Measurements from ENCODE around the gene LTBR. TPM values are rescaled to one million over a fixed set of nuclear protein-coding genes. Genes with fewer than 3 reads are reported as not detected.
A peak's percentile ranks its signal among the peaks of the same experiment; 100 is the strongest.

The LTBR gene
- polyA plus RNA-seq, 2 of the 4 experiments (the other 2 are of a cell fraction): 57.3 to 110 TPM

GRCh38 chr12:6384499-6385436, 806 bp downstream of the LTBR start:
- peak overlapping the region; percentile 83 for H3K4me3 ChIP-seq
- DNase-seq (ENCODE audit: low read depth in 1 of 2, low spot score in 1 of 2) (no peak), FAIRE-seq (no peak), ATAC-seq (peak; percentile 26 to 42)
- ChIA-PET POLR2A (interaction anchor here (0.8 to 2.9 kb wide), 15 partner anchors 8 to 147 kb away, joined by 3 to 38 read pairs (median 6); partner anchors contain the start of genes SCNN1A, TNFRSF1A and VAMP1), CTCF (interaction anchor here (0.6 to 7.0 kb wide), 18 partner anchors 10 to 81 kb away, joined by 3 to 51 read pairs (median 5); partner anchors contain the start of gene SCNN1A)
- H3K9me3 ChIP-seq: no peaks in the 10 kb centered on the region
- no peak for TF ChIP-seq FOXS1 (CRISPR knock-in tag; IDR thresholded peaks at IDR 0.05)
- no peak for TF ChIP-seq HMGXB4 (CRISPR knock-in tag; IDR thresholded peaks at IDR 0.05; ENCODE audit: borderline replicate concordance)
- no peak for TF ChIP-seq KDM5A (IDR thresholded peaks at IDR 0.05)
- TF ChIP-seq HOXB13 (CRISPR knock-in tag; IDR thresholded peaks at IDR 0.05; ENCODE audit: low read depth): 0 out of 2 replicates have a peak, but pooled peaks have one; percentile 18
- 0 out of 2 replicates have a peak, but pooled peaks have one; percentile 27 for TF ChIP-seq ZNF302 (CRISPR knock-in tag; IDR thresholded peaks at IDR 0.05)
- peak; percentile 23; the same call in 1 of the 2 replicates for TF ChIP-seq POLR2A (IDR thresholded peaks at IDR 0.05; ENCODE audit: low read length)
- TF ChIP-seq RAD21 (conservative IDR thresholded peaks at IDR 0.05 in 1 of 2, IDR thresholded peaks at IDR 0.05 in 1 of 2): no peak
- peak; percentile 51 for TF ChIP-seq E2F6 (IDR thresholded peaks at IDR 0.05; ENCODE audit: borderline replicate concordance, low read depth)
- peak; percentile 63 for TF ChIP-seq MAX (IDR thresholded peaks at IDR 0.05)
- TF ChIP-seq USF2 (IDR thresholded peaks at IDR 0.05): peak; percentile 60
- WGBS (ENCODE audit: missing lambda C conversion rate): 12% methylated on average over 33 of the region's 36 CpGs
- H3K27ac ChIP-seq: peak overlapping the region; percentile 99 to 100
- peak overlapping the region; percentile 98 for H3K4me2 ChIP-seq
- peaks cover 48% of the 10 kb centered on the region for H3K4me1 ChIP-seq

GRCh38 chr12:6386038-6386437, 2.1 kb downstream of the LTBR start:
- FAIRE-seq (no peak), DNase-seq (ENCODE audit: low read depth in 1 of 2, low spot score in 1 of 2) (no peak), ATAC-seq (no peak)
- WGBS (ENCODE audit: missing lambda C conversion rate): 79% methylated on average over 11 of the region's 11 CpGs
- POLR2A ChIA-PET: no interaction called here
- H3K9me3 ChIP-seq: no peaks in the 10 kb centered on the region
- peak overlapping the region; percentile 5 to 67; a peak in 3 of 6 replicates for H3K27ac ChIP-seq
- TF ChIP-seq FOSL2 (IDR thresholded peaks at IDR 0.05) (no peak), FOSL2 (CRISPR knock-in tag; IDR thresholded peaks at IDR 0.05) (no peak), USF2 (IDR thresholded peaks at IDR 0.05) (no peak), FOXS1 (CRISPR knock-in tag; IDR thresholded peaks at IDR 0.05) (no peak), RFX5 (IDR thresholded peaks at IDR 0.05) (no peak), NFE2L2 (conservative IDR thresholded peaks at IDR 0.05; ENCODE audit: low read length) (no peak), ZSCAN20 (CRISPR knock-in tag; IDR thresholded peaks at IDR 0.05) (no peak), PHF8 (IDR thresholded peaks at IDR 0.05; ENCODE audit: borderline replicate concordance, low read depth) (no peak), ZNF302 (CRISPR knock-in tag; IDR thresholded peaks at IDR 0.05) (no peak), ESRRA (IDR thresholded peaks at IDR 0.05; ENCODE audit: borderline replicate concordance, low read length) (no peak), RAD21 (conservative IDR thresholded peaks at IDR 0.05 in 1 of 2, IDR thresholded peaks at IDR 0.05 in 1 of 2) (no peak), GATA3 (IDR thresholded peaks at IDR 0.05; ENCODE audit: borderline replicate concordance) (no peak), SREBF2 (IDR thresholded peaks at IDR 0.05) (no peak), TP53 (CRISPR knock-in tag; IDR thresholded peaks at IDR 0.05) (no peak), MYC (IDR thresholded peaks at IDR 0.05; ENCODE audit: borderline replicate concordance, low read length) (no peak), KDM1A (IDR thresholded peaks at IDR 0.05; ENCODE audit: low read depth) (no peak), SMC3 (IDR thresholded peaks at IDR 0.05) (no peak), EP300 (IDR thresholded peaks at IDR 0.05) (no peak)
- CTCF ChIA-PET: interaction anchor here (1.7 to 7.0 kb wide), 7 partner anchors 23 to 79 kb away, joined by 5 to 51 read pairs (median 9); no protein-coding TSS in a partner anchor
- 0 out of 3 replicates have a peak overlapping the region, but pooled peaks have one; percentile 10 for H3K4me3 ChIP-seq
- peaks cover 61% of the 10 kb centered on the region for H3K4me1 ChIP-seq
- H3K4me2 ChIP-seq: peak overlapping the region; percentile 98

All from A549 (cell line).